A673 (cell line): ENCODE data around the gene MSI2.

Experiments used
- CTCF ChIP-seq: fragments of 300-800, 200-600 bp; sonication (generic); conservative IDR thresholded peaks from 2 replicates; pipeline ENCODE4 v1.5.1; 2017; ENCODE audit warnings: low read depth, mild to moderate bottlenecking, antibody characterized with exemption, low read length, moderate library complexity, mixed read lengths
- EZH2 ChIP-seq: fragments of 200-600 bp; sonication (generic); IDR thresholded peaks from 2 replicates; pipeline ENCODE4 v1.6.1; 2017; ENCODE audit warnings: borderline replicate concordance, low read depth, mild to moderate bottlenecking, mixed read lengths, antibody characterized with exemption, low read length; ENCODE audit not compliant: poor library complexity, severe bottlenecking

GRCh38 chr17:57625957-57626356, 369.6 kb downstream of the MSI2 start:
- no peak for TF ChIP-seq EZH2
- no peak for TF ChIP-seq CTCF
